NCI-H82 treated with DMSO at 0.1 percent for 48 hours (cell line): ENCODE measurements around the gene DNAJA4.

Experiments used
- DNase-seq: peaks from one replicate; lab custom pipeline; 2025; ENCODE audit not compliant: unreplicated experiment; lab: John Stamatoyannopoulos, UW

The DNAJA4 gene

DNA sequence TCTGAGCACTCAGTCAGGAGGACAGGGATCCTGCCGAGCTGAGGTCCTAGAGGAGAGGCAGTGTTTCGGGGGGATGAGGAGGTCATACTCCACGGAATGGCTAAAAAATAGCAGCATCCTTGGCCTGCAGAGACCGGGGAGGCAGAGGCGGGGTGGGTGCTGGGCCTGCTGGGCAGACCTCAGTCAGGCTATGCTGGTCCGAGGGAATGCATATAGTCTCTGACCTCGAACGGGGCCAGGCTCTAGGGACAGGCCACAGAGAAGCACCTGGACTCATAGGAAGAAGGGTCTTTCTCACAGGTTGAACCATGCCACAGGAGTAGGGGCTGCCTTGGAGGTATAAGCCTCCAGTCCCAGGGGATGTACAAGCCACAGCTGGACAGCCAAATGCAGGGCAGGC, 49.0 kb downstream of the DNAJA4 start:
- no peak for DNase-seq

DNA sequence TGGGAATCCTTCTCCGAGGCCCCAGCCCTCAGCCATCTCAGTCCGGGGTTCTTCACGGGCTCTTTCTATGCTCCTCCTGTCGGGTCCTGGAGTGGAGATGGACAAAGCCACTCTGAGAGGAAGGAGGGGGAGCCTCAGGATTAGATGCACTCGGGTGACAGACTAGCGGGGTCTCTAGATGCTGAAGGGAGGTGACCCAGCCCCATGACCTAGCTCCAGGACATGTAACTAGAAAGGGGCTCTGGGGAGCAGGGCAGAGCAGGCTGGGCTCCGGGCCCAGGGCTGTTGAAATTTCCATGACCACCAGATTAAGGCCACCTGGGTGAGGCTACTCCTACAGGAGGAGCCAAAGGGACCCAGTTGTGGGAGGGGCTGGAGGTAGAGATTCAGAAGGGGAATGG, 49.8 kb downstream of the DNAJA4 start:
- DNase-seq: no peak

DNA sequence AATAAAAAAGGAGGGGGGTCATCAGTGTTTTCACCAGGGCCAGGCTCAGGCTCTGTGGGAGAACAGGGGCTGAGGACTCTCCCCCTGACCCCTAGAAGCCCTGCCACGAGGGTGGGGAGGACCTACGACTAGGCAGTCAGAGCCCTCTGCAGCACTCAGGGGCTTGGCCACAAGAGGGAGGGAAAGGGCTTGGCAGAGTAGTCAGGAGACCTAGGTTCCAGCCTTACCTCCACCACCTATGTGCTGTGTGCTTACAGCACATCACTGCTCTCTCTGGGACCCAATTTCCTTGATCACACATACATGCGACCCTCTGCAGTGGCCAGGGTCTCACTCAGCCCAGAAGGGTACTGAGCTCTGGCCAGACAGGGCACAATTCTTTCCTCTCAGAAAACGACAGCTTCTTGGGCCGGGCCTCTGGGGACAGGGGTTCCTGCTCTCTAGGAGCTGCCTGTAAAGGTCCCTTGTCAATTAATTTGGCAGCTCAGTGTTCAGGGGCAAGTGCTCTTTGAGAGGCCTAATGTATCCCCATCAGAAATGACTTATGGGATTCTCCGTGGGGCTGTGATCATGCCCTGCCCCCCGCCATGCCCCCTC, 51.4 kb downstream of the DNAJA4 start:
- DNase-seq: no peak

DNA sequence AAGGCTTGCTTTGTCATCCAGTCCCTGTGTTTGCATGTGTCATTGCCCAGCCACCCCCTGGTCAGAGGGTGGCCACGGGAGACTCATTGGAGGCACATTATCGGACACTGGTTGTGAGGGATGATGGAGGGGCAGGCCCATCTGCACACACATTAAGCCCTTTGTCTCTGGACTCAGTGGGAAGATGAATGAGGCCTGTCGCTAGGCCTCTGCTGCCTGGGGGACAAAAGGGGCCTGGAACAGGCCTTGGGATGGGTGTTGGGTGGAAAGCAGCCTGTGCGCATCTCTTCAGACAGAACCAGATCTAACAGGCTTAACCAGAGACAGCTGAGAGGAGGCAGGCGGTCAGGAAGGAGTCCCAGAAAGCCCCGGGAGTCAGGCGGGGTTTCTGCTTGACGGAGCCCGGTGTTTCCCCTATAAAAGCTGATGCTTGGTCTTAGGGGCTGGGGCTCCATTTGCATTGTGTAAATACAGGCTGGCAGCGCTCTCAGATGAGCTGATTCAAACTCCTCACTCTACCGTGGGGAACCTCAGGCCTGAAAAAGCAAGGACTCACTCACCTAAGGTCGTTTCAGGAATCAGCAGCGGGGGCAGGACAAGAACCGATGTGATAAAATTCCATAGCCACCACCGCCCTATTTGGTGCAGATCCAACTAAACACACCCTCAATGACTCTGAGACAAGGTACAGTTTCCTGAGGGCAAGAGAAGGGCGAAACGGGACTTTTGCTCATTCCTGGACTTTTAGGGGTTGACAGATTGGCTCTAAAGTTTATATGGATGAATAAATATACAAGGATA, 52.1 kb downstream of the DNAJA4 start:
- DNase-seq: no peak

DNA sequence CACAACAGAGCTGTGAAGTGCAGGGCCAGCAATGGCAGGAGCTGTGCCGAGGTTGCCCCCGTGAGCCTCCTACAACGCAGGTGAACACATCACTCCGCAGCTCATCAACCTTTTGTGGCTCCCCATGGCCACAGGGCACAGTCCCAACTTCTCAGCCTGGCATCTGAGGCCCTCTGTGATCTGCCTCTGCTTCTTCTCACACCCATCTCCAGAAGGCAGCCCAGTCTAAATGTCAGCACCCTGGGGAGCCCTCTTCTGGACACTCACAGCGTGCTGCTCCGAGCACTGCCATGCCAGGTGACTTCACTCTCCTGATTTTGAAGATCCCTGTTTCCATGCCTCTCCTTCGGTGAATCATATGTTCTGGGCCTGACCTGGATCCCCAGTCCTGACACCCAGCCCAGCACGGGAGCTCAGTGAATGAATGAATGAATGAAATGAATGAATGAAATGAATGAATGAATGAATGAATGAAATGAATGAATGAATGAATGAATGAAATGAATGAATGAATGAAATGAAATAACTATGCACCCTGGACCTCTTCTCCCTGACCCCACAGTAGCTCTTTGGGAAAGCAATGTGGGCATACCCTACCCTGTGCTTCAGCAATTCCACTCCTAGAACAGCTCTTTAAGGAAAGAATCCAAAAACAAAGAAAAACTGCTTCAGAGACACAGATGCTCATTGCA, 52.9 kb downstream of the DNAJA4 start:
- DNase-seq: no peak

DNA sequence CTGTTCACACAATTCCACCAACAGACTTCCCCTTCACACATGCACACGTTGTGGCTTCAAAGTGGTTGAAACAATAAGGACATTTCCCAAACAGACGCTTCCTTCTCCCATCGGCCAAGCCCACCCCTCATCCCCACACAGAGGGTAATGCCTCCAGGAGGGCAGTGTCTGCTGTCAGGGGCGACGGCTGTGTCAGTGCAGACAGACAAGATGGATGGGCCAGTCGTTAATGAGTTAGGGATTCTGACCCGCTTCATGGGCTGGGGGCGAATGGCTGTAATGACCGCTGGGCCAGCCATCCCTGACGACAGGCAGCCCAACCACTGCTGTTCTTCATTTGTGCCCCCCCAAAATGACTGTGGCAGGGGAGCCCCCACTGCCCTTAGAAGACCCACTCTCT, 55.2 kb downstream of the DNAJA4 start:
- DNase-seq: no peak

DNA sequence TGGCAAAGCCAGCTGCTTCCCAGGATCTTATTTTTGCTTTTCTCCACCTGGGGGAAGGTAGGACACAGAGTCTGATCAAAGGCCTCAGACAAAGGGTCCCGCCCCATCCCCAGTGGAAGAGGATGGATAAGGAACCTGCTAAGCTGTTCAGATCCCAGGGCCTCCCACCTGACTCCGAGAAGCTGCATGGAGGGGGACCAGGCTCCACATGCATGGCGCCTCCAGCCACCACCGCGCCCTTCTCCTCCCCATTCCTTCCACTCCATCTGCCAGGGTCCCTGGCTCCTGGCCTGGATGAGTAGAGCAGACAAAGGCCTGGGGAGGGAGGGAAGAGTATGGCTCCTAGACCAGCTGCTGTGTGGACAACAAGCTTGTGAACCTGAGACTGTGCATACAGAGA, 55.8 kb downstream of the DNAJA4 start:
- no peak for DNase-seq

DNA sequence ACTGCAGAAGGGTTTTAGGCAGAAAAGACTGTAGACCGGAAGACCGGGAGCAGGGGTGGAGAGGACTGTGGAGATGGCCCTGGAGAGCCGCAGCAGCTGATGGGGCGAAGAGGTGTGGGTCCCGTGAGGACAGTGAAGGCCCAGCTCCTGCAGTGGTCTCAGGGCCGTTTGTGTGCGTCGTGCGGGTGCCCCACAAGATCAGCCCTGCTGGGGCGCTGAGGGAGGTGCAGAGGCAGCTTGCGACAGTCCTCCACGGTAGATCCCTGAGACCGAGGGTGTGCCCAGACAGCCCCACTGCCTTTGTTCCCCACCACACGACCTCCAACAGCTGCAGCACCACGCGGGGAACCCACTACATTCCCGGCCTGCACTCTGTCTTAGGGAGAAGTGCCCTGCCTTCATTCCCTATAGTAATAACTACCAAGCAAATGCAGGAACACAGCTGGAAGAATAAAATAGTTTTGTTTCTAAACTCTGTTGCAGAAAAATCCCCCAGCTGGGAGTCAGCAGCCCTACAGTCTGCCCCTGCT, 56.7 kb downstream of the DNAJA4 start:
- no peak for DNase-seq

DNA sequence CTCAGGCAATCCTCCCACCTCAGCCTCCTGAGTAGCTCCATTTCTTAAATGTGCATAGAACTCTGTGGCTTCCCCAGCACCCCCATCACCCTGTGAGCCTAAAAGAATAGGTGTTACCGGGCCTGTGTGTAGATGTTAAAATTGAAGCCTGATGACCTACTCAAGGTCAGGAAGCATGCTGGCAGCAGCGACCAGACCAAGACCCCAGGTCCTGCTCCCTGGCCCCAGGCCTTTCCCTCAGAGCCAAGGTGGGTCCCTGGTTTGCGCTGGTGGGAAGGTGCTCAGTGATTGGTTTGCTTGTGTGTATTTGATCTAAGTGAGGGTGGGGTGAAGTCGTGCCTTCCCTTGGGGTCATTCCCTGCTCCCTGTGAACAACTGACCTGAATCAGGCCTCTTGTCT, 57.4 kb downstream of the DNAJA4 start:
- DNase-seq: no peak

DNA sequence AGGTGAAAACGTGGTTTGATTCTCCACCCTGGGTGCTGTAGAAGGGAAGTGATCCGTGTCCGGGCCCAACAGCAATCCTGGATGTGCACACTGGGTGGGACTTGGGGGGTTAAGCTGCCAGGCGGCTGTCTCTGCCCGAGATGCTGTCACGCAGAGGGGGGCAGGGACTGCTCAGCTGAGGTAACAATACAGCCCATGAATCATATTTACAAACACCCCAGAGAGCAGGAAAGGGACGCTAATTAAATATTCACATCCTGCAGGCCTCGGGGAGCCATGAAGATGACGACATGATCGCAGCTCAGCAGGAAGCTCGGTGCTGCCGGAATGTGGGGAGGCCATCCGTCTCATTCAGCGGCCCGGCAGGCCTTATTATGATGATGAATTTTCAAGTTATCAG, 57.9 kb downstream of the DNAJA4 start:
- DNase-seq: no peak

DNA sequence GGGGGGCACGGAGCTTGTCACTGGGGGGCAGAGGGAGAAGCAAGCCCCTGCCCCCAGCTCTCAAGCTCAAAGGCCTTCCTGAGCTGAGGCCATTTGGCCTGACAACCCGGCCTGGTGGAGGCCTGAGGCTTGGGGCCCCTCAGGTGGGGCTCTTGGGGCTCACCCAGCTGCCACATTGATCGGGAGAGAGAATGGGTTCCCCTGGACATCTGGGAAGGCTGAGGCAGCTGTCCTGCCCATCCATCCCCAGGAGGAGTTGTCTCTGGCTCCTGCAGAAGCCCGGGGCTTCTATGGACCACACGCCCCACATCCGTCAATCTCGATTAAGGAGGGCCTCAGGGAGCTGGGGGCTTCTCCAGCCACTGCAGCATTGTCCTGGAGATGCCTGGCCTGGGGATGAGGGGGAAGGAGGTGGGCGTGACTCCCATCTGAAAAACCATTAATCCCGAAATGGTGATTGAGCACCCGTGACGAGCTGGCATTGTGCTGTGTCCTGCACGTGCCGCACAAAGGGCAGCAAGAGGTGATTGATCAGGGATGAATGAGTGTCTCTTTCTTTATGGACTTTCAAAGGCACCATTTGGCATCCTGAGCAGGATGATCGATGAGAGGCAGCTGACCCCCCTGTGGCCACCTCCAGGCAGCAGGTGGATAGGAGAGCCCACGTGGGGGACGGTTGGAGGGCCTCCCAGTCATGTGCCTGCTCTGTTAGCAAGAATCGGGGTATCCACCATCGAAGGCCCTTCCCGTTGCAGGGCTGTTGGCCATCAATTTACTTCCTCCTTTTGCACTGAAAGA, 58.6 kb downstream of the DNAJA4 start:
- DNase-seq: no peak

DNA sequence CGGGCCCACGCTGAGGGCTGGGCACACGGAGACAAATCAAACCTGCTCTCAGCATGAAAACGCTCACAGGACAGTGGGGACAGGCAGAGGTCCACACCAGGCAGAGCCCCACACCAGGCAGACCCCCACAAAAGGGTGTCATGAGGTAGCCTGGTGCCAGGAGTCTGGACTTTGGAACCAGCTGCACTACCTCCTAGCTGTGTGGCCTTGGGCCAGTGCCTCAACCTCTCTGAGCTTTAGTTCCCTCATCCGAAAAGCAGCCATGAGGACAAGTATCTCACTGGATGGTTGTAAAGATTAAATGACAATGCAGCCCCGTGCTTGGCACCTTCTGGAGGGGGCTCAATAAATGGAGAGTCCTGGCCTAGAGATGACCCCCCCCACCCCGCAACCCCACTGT, 59.3 kb downstream of the DNAJA4 start:
- no peak for DNase-seq

DNA sequence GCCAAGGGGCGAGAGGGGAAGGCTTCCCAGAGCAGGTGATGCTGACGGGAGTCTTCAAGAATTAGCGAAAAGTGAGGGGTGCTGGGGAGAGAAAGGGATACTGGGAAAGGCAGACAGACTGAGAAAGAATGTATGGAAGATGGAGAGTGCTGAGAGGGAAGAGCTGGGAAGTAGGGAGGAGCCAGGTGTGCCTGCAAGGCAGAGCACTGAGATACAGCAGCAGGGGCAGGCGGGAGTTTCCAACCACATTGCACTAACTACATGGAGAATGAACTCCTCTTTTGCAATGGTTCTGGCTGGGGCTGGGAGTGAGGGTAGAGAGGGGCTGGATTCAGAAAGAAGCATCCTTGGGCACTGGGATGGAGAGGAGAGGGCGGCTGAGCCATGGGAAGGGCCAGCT, 59.8 kb downstream of the DNAJA4 start:
- DNase-seq: no peak

DNA sequence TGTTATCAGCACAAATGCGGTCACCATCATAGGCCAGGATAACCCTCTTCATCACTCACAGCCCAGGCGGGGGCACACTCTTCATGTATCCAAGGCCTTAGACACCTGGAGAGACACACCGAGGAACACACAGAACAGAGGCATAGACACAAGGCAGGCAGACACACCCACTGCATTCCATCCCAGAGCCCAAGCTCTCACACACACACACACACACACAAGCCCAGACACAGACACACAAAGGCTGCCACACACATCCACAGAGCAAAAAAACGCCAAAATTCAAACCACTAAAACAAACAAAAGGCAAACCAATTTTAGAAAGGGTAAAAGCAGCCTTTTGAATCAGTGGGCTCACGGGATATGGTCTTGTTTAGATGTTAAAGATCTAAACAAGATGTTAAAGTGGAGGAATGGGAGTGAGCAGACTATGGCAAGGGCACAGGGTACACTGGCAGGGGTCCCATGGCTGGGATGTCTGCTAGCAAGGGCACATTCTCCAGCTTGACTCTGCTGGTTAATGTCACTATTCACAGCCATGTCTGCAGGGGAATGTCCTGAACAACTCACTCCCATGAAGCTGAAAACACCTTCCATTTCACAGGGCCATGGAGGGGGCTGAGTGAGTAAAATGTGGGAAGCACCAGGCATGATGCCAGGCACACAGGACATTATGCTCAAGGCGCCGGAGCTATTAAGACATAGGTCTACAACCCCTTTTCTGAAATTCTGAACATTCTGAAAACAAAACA, 60.9 kb downstream of the DNAJA4 start:
- DNase-seq: no peak

DNA sequence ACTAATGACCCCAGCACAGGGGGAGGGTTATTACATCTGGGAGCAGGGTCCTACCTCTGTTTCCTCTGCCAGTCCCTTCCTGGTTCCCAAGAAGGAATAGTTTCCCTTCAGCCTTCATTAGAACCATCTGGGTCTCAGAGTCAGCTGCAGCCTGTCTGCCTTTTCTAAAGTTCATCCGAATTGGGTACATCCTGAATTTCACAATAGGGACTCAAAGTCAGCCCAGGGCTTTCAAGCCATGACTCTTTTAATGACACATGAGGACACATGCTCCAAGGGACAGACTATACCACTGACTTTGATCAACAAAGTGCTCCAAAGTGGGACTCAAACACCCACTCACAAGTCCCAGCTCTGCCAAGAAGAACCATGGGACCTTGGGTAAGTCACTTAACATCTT, 63.1 kb downstream of the DNAJA4 start:
- DNase-seq: no peak

DNA sequence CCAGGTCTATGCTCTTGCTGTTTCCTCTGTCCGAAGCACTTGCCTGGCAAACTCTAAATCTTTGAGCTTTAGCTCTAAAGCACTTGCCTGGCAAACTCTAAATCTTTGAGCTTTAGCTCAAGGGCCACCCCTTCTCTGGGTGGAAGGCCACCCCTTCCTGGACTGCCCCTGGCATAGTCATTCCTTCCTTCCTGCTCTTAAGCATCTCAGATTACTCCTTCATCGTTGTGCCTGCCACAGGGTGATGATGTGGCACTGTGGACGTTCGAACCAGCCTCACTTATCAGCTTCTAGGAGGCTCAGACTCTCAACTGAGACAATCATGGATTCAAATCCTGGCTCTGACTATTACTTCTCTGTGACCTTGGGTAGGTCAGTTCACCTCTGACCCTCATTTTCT, 65.3 kb downstream of the DNAJA4 start:
- no peak for DNase-seq
